Stimulated activated effector memory CD8-positive, alpha-beta T cell treated with anti-CD3 and anti-CD28 coated beads, Interleukin-12 subunit alpha, Interleukin-12 subunit beta, amount 100 ng/mL, for 72 hours (primary cell): ENCODE data around the gene CBLB.
"Not testable (repeated sequence)": the region's sequence is repeated elsewhere in the genome, so short reads cannot be mapped to it uniquely, and the experiment has no call there.

Experiments
- ATAC-seq: fragments of 150-1000 bp; cut with Tn5 transposase; 2 replicates; pipeline ENCODE4 v1.10.0; 2021
- DNase-seq, 2 donors: peaks; one replicate each; pipeline ENCODE4 v3.0.0; 2021 to 2022; ENCODE audit warnings: low spot score in 2 of 2
- H3K27ac Mint-ChIP-seq: one replicate; pipeline ENCODE4 v1.8.0; 2022; ENCODE audit warnings: mild to moderate bottlenecking, mixed read lengths
- H3K36me3 Mint-ChIP-seq: one replicate; pipeline ENCODE4 v1.8.0; 2022; ENCODE audit warnings: mild to moderate bottlenecking, mixed read lengths
- H3K4me1 Mint-ChIP-seq: one replicate; pipeline ENCODE4 v1.8.0; 2022; ENCODE audit warnings: mixed read lengths
- H3K4me3 Mint-ChIP-seq: one replicate; pipeline ENCODE4 v1.8.0; 2022; ENCODE audit warnings: mild to moderate bottlenecking, mixed read lengths
- H3K9me3 Mint-ChIP-seq: one replicate; pipeline ENCODE4 v1.8.0; 2022; ENCODE audit warnings: mixed read lengths

The CBLB gene

DNA sequence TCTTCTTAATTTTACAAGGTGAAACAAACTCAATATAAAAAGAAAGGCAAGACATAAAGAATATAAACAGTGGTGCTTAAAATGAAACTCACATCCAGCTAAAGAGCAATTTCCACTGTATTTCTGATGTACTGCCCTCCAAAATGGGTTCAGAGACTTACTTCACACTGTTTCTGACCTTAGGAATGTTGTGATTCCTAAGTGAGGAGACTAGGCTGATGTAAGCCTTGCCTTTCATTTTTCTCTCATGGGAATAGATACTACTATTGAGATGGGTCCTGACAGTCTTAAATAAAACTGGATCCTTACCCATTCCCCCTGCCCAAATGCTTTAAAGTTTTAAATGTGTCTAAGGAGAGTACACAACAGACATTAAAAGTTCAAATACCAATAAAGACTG, 86.9 kb downstream of the CBLB start:
- peaks cover 58% of the 10 kb centered on the region for H3K4me1 Mint-ChIP-seq
- no peaks in the 10 kb centered on the region for H3K9me3 Mint-ChIP-seq
- H3K4me3 Mint-ChIP-seq = no peak overlapping the region
- ATAC-seq (no peak), DNase-seq (no peak)
- peak overlapping the region; percentile 68 for H3K27ac Mint-ChIP-seq
- H3K36me3 Mint-ChIP-seq = peaks cover 67% of the 10 kb centered on the region

DNA sequence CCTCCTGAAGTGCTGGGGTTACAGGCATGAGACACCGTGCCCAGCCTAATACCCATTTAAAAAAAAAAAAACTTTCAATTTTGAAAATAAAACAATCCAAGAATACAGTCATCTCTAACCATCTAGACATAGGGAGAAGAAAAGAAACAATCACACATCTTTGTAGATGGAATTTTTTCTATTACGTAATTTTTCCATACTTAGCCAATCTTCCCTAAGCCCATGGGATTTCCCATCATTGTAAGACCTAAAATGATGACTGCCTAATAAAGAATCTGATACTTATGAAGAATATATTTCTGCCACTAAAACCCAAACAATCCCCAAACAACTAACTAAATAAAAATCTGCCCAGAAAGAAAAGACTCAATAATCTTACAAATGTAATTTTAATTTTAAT, 88.7 kb downstream of the CBLB start:
- no peaks in the 10 kb centered on the region for H3K9me3 Mint-ChIP-seq
- H3K4me1 Mint-ChIP-seq = peaks cover 55% of the 10 kb centered on the region
- no peak overlapping the region for H3K4me3 Mint-ChIP-seq
- H3K36me3 Mint-ChIP-seq = peaks cover 70% of the 10 kb centered on the region
- no peak for DNase-seq
- H3K27ac Mint-ChIP-seq = no peak overlapping the region
- no peak for ATAC-seq

DNA sequence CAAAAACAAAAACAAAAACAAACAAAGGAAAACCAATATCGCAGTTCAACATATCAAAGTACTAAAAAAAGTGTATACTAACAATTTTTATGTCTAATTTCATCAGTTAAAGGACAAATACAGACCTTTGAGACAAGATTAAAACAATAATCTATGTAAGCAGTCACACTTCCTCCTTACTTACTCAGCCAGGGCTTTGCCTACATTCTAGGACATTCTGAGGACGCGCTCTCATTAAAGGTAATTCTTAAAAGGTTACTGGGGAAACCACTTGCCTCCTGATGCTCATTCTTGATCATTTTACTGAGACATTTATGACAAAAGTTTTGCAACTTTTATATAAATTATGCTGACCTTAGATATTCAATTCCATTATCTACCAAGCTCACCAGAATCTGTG, 93.4 kb downstream of the CBLB start:
- DNase-seq (no peak), ATAC-seq (no peak)
- Mint-ChIP-seq H3K4me1 (peaks cover 70% of the 10 kb centered on the region), H3K4me3 (no peak overlapping the region), H3K36me3 (peaks cover 83% of the 10 kb centered on the region), H3K27ac (no peak overlapping the region), H3K9me3 (no peaks in the 10 kb centered on the region)

DNA sequence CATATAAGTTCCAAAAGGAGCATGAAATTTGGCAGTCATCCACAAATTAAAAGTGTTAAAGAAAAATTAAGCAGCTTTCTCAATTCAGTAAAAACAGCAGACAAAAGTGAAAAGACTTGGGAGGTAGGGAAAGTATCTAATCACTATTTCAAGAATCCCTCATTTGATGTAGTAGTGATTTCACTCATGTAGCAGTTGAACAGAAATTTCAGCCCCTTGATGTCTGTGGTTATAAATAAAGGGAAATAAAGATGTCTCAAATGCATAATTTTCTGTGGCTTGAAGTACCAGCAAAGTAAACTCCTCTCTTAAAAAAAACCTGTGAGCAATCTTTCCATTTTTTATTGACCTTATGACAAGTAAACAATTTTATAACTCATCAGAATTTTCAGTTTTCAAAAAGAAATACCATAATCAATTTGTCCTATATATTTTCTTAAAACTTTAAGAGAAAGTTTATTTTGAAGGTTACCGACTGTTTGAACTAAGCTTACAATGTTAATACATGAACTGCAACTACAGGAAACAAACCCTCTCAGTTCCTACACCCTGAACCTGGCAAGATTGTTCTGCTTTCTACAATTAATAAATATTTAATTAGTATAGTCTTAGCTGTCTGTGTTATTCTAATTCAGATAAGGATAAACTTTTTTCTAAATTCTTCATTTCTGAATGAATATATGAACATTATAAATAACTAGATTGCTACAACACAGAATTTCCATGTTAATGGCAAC, 94.2 kb downstream of the CBLB start:
- no peak for DNase-seq
- peaks cover 83% of the 10 kb centered on the region for H3K36me3 Mint-ChIP-seq
- H3K9me3 Mint-ChIP-seq = no peaks in the 10 kb centered on the region
- peak; percentile 84 for ATAC-seq
- peaks cover 78% of the 10 kb centered on the region for H3K4me1 Mint-ChIP-seq
- no peak overlapping the region for H3K4me3 Mint-ChIP-seq
- H3K27ac Mint-ChIP-seq = peak overlapping the region; percentile 53

DNA sequence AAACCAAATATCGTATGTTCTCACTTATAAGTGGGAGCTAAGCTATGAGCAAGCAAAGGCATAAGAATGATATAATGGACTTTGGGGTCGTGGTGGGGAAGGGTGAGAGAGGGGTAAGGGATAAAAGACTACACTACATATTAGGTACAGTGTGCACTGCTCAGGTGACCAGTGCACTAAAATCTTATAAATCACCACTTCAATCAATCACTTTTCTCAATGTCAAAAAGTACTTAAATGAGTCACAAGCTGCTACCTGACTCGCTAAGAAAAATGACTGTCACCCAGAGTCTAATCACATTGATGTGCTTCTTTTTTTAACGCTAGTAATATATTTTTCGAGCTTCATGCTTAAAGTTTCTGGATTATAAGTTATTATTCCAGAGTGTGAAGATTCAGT, 95.5 kb downstream of the CBLB start:
- Mint-ChIP-seq H3K4me1 (peaks cover 89% of the 10 kb centered on the region), H3K27ac (no peak overlapping the region), H3K9me3 (peaks cover 3% of the 10 kb centered on the region), H3K4me3 (no peak overlapping the region), H3K36me3 (peaks cover 85% of the 10 kb centered on the region)
- ATAC-seq (peak; percentile 83), DNase-seq (no peak)

DNA sequence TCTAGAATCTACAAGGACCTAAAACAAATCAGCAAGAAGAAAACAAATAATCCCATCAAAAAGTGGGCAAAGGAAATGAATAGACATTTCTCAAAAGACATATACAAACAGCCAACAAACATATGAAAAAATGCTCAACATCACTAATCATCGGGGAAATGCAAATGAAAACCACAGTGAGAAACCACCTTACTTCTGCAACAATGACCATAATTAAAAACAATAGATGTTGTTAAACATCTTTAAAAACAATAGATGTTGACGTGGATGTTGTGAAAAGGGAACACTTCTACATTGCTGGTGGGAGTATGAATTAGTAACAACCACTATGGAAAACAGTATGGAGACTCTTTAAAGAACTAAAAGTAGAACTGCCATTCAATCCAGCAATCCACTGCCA, 96.2 kb downstream of the CBLB start:
- peaks cover 3% of the 10 kb centered on the region for H3K9me3 Mint-ChIP-seq
- no peak for ATAC-seq
- H3K4me1 Mint-ChIP-seq = peaks cover 89% of the 10 kb centered on the region
- H3K4me3 Mint-ChIP-seq = no peak overlapping the region
- no peak overlapping the region for H3K27ac Mint-ChIP-seq
- H3K36me3 Mint-ChIP-seq = peaks cover 92% of the 10 kb centered on the region
- DNase-seq = no peak

DNA sequence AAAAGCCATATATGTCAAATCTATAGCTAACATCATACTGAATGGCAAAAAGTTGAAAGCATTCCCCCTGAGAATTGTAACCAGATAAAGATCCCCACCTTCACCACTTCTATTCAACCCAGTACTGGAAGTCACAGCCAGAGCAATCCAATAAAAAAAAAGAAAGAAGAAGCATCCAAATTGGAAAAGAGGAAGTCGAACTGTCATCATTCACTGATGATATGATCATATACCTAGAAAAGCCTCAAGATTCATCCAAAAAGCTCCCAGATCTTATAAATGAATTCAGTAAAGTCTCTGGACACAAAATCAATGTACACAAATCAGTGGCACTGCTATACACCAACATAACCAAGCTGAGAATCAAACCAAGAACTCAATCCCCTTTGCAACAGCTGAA, 97.4 kb downstream of the CBLB start:
- Mint-ChIP-seq H3K36me3 (peaks cover 99% of the 10 kb centered on the region), H3K9me3 (peaks cover 3% of the 10 kb centered on the region), H3K4me1 (peaks cover 81% of the 10 kb centered on the region), H3K4me3 (no peak overlapping the region), H3K27ac (no peak overlapping the region)
- DNase-seq = no peak
- no peak for ATAC-seq

DNA sequence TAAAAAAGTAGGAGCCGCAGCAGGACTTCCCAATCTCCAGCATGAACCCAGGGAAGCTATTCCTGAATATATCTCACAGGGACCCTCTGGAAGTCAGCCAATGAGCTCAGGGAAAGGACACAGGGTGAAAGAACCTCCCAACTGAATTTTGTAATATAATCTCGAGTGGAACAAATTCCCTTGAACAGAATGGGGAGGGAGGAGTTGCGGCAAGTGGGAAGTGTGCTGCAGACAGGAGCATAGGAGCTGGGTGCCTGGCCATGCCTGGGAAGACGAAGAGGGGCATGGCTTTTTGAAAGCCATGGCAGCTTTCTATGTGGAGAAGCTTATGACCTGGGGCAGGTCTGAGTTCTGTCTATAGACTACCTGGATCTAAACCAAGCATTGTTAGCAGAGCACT, 98.4 kb downstream of the CBLB start:
- peak overlapping the region; percentile 50 for H3K27ac Mint-ChIP-seq
- peaks cover 82% of the 10 kb centered on the region for H3K4me1 Mint-ChIP-seq
- H3K9me3 Mint-ChIP-seq = peaks cover 3% of the 10 kb centered on the region
- ATAC-seq (no peak), DNase-seq (no peak)
- H3K36me3 Mint-ChIP-seq = peaks cover 99% of the 10 kb centered on the region
- no peak overlapping the region for H3K4me3 Mint-ChIP-seq

DNA sequence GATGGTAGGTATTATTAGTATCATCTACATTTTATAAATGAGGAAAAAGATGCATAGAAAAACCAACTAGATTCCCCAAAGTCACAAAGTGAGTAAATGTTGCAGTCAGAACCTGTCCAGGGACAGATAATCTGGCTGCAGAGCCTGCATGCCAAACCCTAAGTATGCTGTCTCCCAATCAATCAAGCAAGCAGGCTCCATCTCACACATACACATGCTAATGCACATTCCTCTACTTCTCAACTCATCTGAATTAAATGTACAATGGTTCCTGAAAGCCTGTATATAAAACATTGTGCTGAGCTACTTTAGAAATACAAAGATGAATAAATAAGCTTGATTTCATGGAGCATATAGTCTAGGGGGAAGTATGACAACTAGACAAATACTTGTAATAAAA, 101.0 kb downstream of the CBLB start:
- Mint-ChIP-seq H3K27ac (peak overlapping the region; percentile 1), H3K9me3 (peaks cover 3% of the 10 kb centered on the region), H3K36me3 (peaks cover 97% of the 10 kb centered on the region), H3K4me3 (peak overlapping the region; percentile 40), H3K4me1 (peaks cover 85% of the 10 kb centered on the region)
- DNase-seq (no peak), ATAC-seq (no peak)

DNA sequence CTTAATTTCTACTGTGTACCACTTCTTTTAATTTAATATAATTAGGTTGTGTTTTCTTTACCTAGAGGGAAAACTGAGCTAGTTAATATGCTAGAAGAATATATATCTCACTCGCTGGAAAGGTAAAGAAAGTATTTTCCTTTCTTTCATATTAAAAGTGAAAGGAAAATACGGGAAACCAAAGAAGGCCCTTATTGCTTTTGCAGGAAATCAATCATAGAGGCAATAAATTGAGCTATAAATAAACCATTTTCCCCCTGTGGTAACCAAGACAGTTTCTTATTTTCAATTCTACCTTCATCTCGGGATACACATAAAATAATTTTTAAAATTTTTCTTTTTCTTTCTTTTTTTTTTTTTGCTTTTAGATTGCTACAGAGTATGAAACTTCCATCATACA, 101.6 kb downstream of the CBLB start:
- ATAC-seq = no peak
- DNase-seq = no peak
- H3K27ac Mint-ChIP-seq = peak overlapping the region; percentile 1
- peaks cover 97% of the 10 kb centered on the region for H3K36me3 Mint-ChIP-seq
- peaks cover 3% of the 10 kb centered on the region for H3K9me3 Mint-ChIP-seq
- peak overlapping the region; percentile 40 for H3K4me3 Mint-ChIP-seq
- peaks cover 85% of the 10 kb centered on the region for H3K4me1 Mint-ChIP-seq

DNA sequence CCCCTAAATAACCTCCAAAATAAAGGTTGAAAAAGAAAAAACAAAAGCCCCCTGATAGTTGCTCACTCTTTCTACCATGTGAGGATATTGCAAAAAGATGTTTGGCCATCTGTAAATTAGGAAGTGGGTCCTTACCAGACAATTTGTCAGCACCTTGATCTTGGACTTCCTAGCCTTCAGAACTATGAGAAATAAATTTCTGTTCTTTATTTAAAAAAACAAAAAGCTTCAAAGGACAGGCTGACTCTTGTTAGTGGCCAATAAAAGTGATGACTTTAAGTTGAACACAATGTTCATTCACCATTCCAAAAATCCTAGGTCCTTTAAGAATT, 103.5 kb downstream of the CBLB start:
- Mint-ChIP-seq H3K4me1 (peaks cover 76% of the 10 kb centered on the region), H3K27ac (peak overlapping the region; percentile 3), H3K36me3 (peaks cover 97% of the 10 kb centered on the region), H3K4me3 (peak overlapping the region; percentile 8), H3K9me3 (peaks cover 10% of the 10 kb centered on the region)
- no peak for DNase-seq
- no peak for ATAC-seq

DNA sequence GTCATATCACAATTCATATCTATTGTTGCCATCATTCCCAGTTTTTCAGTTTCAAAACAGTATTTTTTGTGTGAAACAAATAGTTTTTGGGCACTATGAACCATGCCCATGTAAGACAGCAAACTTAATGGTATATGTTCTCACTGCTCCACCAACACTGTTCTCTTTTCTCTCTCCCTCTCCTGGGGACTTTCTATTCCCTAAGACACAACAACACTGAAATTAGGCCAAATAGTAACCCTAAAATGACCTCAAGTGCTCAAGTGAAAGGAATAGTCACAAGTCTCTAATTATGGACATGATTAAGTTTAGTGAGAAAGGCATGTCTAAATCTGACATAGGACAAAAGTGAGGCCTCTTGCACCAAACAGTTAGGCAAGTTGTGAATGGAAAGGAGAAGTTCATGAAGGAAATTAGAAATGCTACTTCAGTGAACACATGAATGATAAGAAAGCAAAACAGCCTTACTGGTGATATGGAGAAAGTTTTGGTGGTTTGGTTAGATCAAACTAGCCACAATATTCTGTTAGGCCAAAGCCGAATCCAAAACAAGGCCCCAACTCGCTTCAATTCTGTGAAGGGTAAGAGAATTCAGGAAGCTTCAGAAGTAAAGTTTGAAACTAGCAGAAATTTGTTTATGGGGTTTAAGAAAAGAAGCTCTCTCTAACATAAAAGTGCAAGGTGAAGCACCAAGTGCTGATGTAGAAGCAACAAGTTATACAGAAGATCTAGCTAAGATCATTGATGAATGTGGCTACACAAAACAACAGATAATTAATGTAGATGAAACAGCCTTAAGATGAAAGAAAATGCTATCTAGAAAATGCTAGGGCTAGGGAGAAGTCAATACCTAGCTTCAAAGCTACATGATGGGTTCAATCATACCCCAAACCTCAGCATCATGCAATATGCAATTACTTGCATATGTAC, 104.2 kb downstream of the CBLB start:
- H3K36me3 Mint-ChIP-seq = peaks cover 97% of the 10 kb centered on the region
- peak overlapping the region; percentile 8 for H3K4me3 Mint-ChIP-seq
- H3K27ac Mint-ChIP-seq = peak overlapping the region; percentile 3
- ATAC-seq (peak; percentile 24), DNase-seq (no peak)
- peaks cover 10% of the 10 kb centered on the region for H3K9me3 Mint-ChIP-seq
- H3K4me1 Mint-ChIP-seq = peaks cover 70% of the 10 kb centered on the region

DNA sequence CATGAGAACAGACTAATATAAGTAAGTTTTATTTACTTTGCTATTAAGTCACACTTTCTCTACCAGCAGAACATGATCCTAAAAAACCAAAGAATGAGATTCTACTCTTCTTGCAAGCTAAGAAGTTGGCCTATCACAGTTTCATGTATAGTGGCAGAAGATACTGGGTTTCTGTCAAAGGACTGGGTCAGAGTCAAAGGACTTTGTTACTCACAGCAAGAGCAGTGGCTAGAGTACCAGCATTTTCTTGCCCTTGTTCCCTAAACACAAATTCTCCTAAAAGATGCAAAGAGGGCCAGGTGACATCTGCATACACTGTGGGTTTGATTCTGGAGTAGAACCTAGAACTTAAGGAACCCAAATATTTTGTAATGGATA, 105.2 kb downstream of the CBLB start:
- peak; percentile 44 for ATAC-seq
- DNase-seq = no peak
- Mint-ChIP-seq H3K4me3 (no peak overlapping the region), H3K9me3 (peaks cover 9% of the 10 kb centered on the region), H3K36me3 (peaks cover 97% of the 10 kb centered on the region), H3K4me1 (peaks cover 69% of the 10 kb centered on the region), H3K27ac (peak overlapping the region; percentile 3)

DNA sequence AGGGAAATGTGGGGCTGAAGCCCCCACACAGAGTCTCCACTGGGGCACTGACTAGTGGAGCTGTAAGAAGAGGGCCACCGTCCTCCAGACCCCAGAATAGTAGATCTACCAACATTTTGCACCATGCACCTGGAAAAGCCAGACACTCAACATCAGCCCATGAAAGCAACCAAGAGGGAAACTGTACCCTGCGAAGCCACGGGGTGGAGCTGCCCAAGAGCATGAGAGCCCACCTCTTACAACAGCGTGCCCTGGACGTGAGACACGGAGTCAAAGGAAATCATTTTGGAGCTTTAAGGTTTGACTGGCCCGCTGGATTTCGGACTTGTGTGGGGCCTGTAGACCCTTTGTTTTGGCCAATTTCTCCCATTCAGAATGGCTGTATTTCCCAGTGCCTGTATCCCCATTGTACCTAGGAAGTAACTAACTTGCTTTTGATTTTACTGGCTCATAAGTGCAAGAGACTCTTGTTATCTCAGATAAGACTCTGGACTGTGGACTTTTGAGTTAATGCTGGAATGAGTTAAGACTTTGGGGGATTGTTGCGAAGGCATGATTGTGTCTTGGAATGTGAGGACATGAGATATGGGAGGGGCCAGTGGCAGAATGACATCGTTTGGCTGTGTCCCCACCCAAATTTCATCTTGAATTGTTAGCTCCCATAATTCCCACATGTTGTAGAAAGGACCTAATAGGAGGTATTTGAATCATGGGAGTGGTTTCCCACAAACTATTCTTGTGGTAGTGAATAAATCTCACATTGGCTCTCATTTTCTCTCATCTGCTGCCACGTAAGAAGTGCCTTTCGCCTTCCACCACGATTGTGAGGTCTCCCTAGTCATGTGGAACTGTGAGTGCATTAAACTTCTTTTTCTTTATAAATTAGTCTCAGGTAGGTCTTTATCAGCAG, 105.8 kb downstream of the CBLB start:
- no peak overlapping the region for H3K4me3 Mint-ChIP-seq
- peaks cover 8% of the 10 kb centered on the region for H3K9me3 Mint-ChIP-seq
- DNase-seq (no peak), ATAC-seq (peak; percentile 84)
- H3K4me1 Mint-ChIP-seq = peaks cover 63% of the 10 kb centered on the region
- peaks cover 97% of the 10 kb centered on the region for H3K36me3 Mint-ChIP-seq
- peak overlapping the region; percentile 57 for H3K27ac Mint-ChIP-seq

DNA sequence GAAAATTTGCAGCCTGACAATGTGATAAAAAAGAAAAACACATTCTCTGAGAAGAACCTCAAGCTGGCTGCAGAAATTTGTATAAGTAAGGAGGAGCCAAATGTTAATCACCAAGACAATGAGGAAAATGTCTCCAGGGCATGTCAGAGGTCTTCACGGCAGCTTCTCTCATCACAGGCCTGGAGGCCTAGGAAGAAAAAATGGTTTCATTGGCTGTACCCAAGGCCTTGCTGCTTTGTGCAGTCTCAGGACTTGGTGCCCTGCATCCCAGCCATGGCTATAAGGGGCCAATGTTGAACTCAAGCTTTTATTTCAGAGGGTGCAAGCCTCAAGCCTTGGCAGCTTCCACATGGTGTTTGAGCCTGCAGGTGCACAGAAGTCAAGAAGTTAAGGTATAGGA, 106.6 kb downstream of the CBLB start:
- not testable (repeated sequence) for H3K9me3 Mint-ChIP-seq, H3K4me3 Mint-ChIP-seq, DNase-seq, ATAC-seq
- peak overlapping the region; percentile 57 for H3K27ac Mint-ChIP-seq
- peaks cover 58% of the 10 kb centered on the region for H3K4me1 Mint-ChIP-seq
- peaks cover 97% of the 10 kb centered on the region for H3K36me3 Mint-ChIP-seq
